GM12878 (cell line): ENCODE measurements around the gene EIF3B. TPM values are rescaled to one million over a fixed set of nuclear protein-coding genes. Genes with fewer than 3 reads are reported as not detected.

ENCODE experiments used
- ATAC-seq: fragments of 200-7000 bp; cut with Tn5 transposase; 3 replicates; pipeline ENCODE4 v1.9.1; 2020; ENCODE audit warnings: mild to moderate bottlenecking, moderate library complexity
- BruUV-seq: library from RNA; stranded (reverse); fragments of 400-500 nt; replicated peaks from 2 replicates; lab custom pipeline; 2021; lab: Mats Ljungman, UMichigan
- CTCF ChIA-PET: fragments of 300-600 bp; sonication (Branson Sonifier 250); formaldehyde crosslinking; extraction: SDS; loops from one replicate; lab custom pipeline; 2021; ENCODE audit warnings: inconsistent platforms; lab: Yijun Ruan, JAX
- POLR2A ChIA-PET: fragments of 350-600 bp; formaldehyde crosslinking; extraction: SDS; loops from one replicate; lab custom pipeline; 2021; ENCODE audit warnings: inconsistent platforms; lab: Charles Lee
- RAD21 ChIA-PET: fragments of 300-600 bp; sonication (Branson Sonifier 250); formaldehyde crosslinking; loops from one replicate; lab custom pipeline; 2023; ENCODE audit warnings: antibody characterized with exemption; ENCODE audit not compliant: unreplicated experiment; lab: Charles Lee
- SMC1A ChIA-PET: fragments of 300-600 bp; sonication (Branson Sonifier 250); formaldehyde crosslinking; loops from one replicate; lab custom pipeline; 2023; ENCODE audit not compliant: unreplicated experiment, uncharacterized antibody; lab: Charles Lee
- DNase-seq: peaks from one replicate; pipeline ENCODE4 v3.0.0-alpha.2; 2011; ENCODE audit warnings: low read depth, low spot score
- FAIRE-seq: peaks from 3 replicates; lab custom pipeline; 2011; peaks lifted over from hg19 to GRCh38; lab: Jason Lieb, UNC
- H2AFZ ChIP-seq: 2 replicates; pipeline ENCODE4 v1.6.0; 2011; ENCODE audit warnings: low read depth, low read length, control low read depth; ENCODE audit not compliant: control insufficient read depth
- H3K27ac ChIP-seq: 2 replicates; pipeline ENCODE4 v1.5.1; 2011; ENCODE audit warnings: control low read depth; ENCODE audit not compliant: control insufficient read depth, insufficient read depth
- H3K27me3 ChIP-seq, 2 experiments: replicated peaks in 1 of 2; 2 replicates each; pipeline versions ENCODE4 v1.6.0 to v1.6.1; 2011; ENCODE audit warnings: low read length in 1 of 2; ENCODE audit not compliant: control insufficient read depth in 2 of 2, insufficient read depth in 2 of 2
- H3K36me3 ChIP-seq, 2 experiments: 2 replicates each; pipeline ENCODE4 v1.5.1; 2011; ENCODE audit warnings: low read length in 1 of 2; ENCODE audit not compliant: control insufficient read depth in 2 of 2, insufficient read depth in 2 of 2
- H3K4me1 ChIP-seq: 2 replicates; pipeline ENCODE4 v1.6.1; 2011; ENCODE audit warnings: mild to moderate bottlenecking, low read length, moderate library complexity, mixed read lengths; ENCODE audit not compliant: control insufficient read depth, insufficient read depth
- H3K4me2 ChIP-seq: 2 replicates; pipeline ENCODE4 v1.6.0; 2011; ENCODE audit warnings: control low read depth; ENCODE audit not compliant: control insufficient read depth, insufficient read depth
- H3K4me3 ChIP-seq: fragments of 200-600 bp; sonication (generic); 2 replicates; pipeline ENCODE4 v1.5.1; 2016
- H3K79me2 ChIP-seq: 2 replicates; pipeline ENCODE4 v1.6.0; 2011; ENCODE audit warnings: low read length; ENCODE audit not compliant: control insufficient read depth, insufficient read depth
- H3K9ac ChIP-seq: 2 replicates; pipeline ENCODE4 v1.8.0; 2011; ENCODE audit warnings: low read length, control low read depth, mixed read lengths; ENCODE audit not compliant: control insufficient read depth, insufficient read depth
- H3K9me3 ChIP-seq: replicated peaks from 3 replicates; pipeline ENCODE4 v1.5.1; 2011; ENCODE audit warnings: mild to moderate bottlenecking, low read length; ENCODE audit not compliant: control insufficient read depth, insufficient read depth
- H4K20me1 ChIP-seq: 2 replicates; pipeline ENCODE4 v1.6.0; 2011; ENCODE audit not compliant: control insufficient read depth, insufficient read depth
- BHLHE40 ChIP-seq, 2 experiments: fragments of 450-650 bp in 1 of 2; IDR thresholded peaks; 2 replicates each; pipeline ENCODE4 v1.6.1; 2011 to 2017; ENCODE audit warnings: low read depth in 2 of 2, borderline replicate concordance in 1 of 2, improper control_type of control experiment in 1 of 2, low read length in 1 of 2, mild to moderate bottlenecking in 1 of 2
- CHD4 ChIP-seq: fragments of 200-600 bp; sonication (generic); IDR thresholded peaks from 2 replicates; pipeline ENCODE4 v1.6.1; 2016; ENCODE audit warnings: mild to moderate bottlenecking
- E4F1 ChIP-seq: fragments of 450-650 bp; IDR thresholded peaks from 2 replicates; pipeline ENCODE4 v1.6.1; 2018; ENCODE audit warnings: borderline replicate concordance, mild to moderate bottlenecking; ENCODE audit not compliant: partially characterized antibody
- HDAC6 ChIP-seq: fragments of 200-600 bp; sonication (generic); IDR thresholded peaks from one replicate; pipeline ENCODE4 v1.8.0; 2017; ENCODE audit warnings: antibody characterized with exemption; ENCODE audit not compliant: unreplicated experiment
- IRF3 ChIP-seq: fragments of 450-650 bp; IDR thresholded peaks from 2 replicates; pipeline ENCODE4 v1.6.1; 2014; ENCODE audit warnings: mild to moderate bottlenecking
- MYB ChIP-seq: fragments of 150-350 bp; IDR thresholded peaks from 2 replicates; pipeline ENCODE4 v1.6.1; 2014; ENCODE audit warnings: mild to moderate bottlenecking, low read depth, low read length, borderline replicate concordance
- PAX5 ChIP-seq: IDR thresholded peaks from 2 replicates; pipeline ENCODE4 v1.6.1; 2011; ENCODE audit warnings: low read depth, low read length, borderline replicate concordance
- STAT1 ChIP-seq: fragments of 450-650 bp; conservative IDR thresholded peaks from 2 replicates; pipeline ENCODE4 v1.6.1; 2014; ENCODE audit warnings: antibody characterized with exemption, mild to moderate bottlenecking
- WGBS: methylation state at CpG from one replicate; pipeline ENCODE4 v1.1.6; 2016; ENCODE audit warnings: low lambda C conversion rate; ENCODE audit not compliant: insufficient replicate concordance, insufficient coverage; ENCODE audit errors: missing lambda C conversion rate; 5-methylcytosine and 5-hydroxymethylcytosine counted together
- in situ Hi-C: fragments of 300-500 bp; cut with MboI; formaldehyde crosslinking; loops from 9 replicates; pipeline ENCODE4 v1.14.3; 2018; ENCODE audit warnings: mixed read lengths
- intact Hi-C: fragments of 100-400 bp; cut with micrococcal nuclease; formaldehyde crosslinking; loops from one replicate; pipeline ENCODE4 v1.14.2; 2022; ENCODE audit not compliant: unreplicated experiment
- polyA plus RNA-seq, 11 experiments: library from polyadenylated mRNA; depleted of rRNA in 4 of 11; unstranded in 6 of 11; stranded (reverse) in 5 of 11; fragments of >200 nt; fragmentation: Nextera tagmentation in 4 of 11; fragmentation: Illumina TruSeq in 1 of 11; extraction: Ambion mirVana in 4 of 11; extraction: Trizol in 1 of 11; gene quantifications; 1 replicate in 1 of 11; 2 replicates in 10 of 11; pipeline versions ENCODE4 v1.2.1 to v1.2.3, GENCODE V29; 2011 to 2016; ENCODE audit warnings: inconsistent platforms in 2 of 11, missing spikeins in 2 of 11, low read depth in 1 of 11
- total RNA-seq, 4 experiments: library from RNA; depleted of rRNA in 3 of 4; stranded (reverse); fragments of >200 nt in 3 of 4; fragmentation: Illumina TruSeq in 1 of 4; extraction: Trizol in 1 of 4; gene quantifications; 2 replicates each; pipeline versions ENCODE4 v1.2.1 to v1.2.3, GENCODE V29; 2013 to 2021

EIF3B gene
- total and polyA plus RNA-seq, 10 of the 15 experiments (the other 5 are each of a cell fraction or from before 2014, with no cell fraction given): 17.6 to 275 (median 153) TPM

GRCh38 chr7:2405201-2405600 is 50.6 kb downstream of the EIF3B start:
- ChIA-PET SMC1A (interaction anchor here (0.6 to 1.7 kb wide), 7 partner anchors 16 to 945 kb away, joined by 3 to 6 read pairs (median 3); no protein-coding TSS in a partner anchor), POLR2A (interaction anchor here (0.6 to 2.2 kb wide), 5 partner anchors 13 to 168 kb away, joined by 3 to 6 read pairs (median 3); no protein-coding TSS in a partner anchor)
- Histone ChIP-seq H3K79me2 (peaks cover 38% of the 10 kb centered on the region), H3K9me3 (no peaks in the 10 kb centered on the region)
- DNase-seq (no peak), ATAC-seq (0 out of 3 replicates have a peak, but pooled peaks have one; percentile 4)
- 92% methylated on average over 8 of the region's 10 CpGs for WGBS
- TF ChIP-seq BHLHE40 (IDR thresholded peaks at IDR 0.05; ENCODE audit: borderline replicate concordance in 1 of 2, low read depth in 2 of 2, low read length in 1 of 2): no peak
- TF ChIP-seq IRF3: no peak
- TF ChIP-seq PAX5: no peak
- no peak for TF ChIP-seq MYB
- no peak for TF ChIP-seq HDAC6
- TF ChIP-seq CHD4: no peak
- TF ChIP-seq STAT1: no peak
- TF ChIP-seq E4F1: no peak
- TF ChIP-seq, all 136 proteins: peak for 0
- intact Hi-C loops: loop anchor here (5.0 kb wide), 1 partner anchor 108 kb away; no protein-coding TSS in a partner anchor
- Histone ChIP-seq H3K4me1 (peaks cover 42% of the 10 kb centered on the region), H4K20me1 (no peaks in the 10 kb centered on the region; the same call in 1 of the 2 replicates), H3K27ac (peak overlapping the region; percentile 84), H3K27me3 (no peaks in the 10 kb centered on the region), H3K9ac (peak overlapping the region; percentile 47; the same call in 1 of the 2 replicates), H3K4me2 (peak overlapping the region; percentile 98), H2AFZ (no peak overlapping the region), H3K36me3 (peaks cover 0 to 3% of the 10 kb centered on the region in 2 experiments; a peak in 1 of 4 replicates), H3K4me3 (peak overlapping the region; percentile 70)
- no TSS peak for BruUV-seq
- ChIA-PET CTCF (interaction anchor here (0.9 to 3.5 kb wide), 6 partner anchors 12 to 305 kb away, joined by 3 to 20 read pairs (median 4); no protein-coding TSS in a partner anchor), RAD21 (interaction anchor here (1.3 to 3.4 kb wide), 6 partner anchors 13 to 94 kb away, joined by 5 to 28 read pairs (median 6); partner anchors contain the start of gene EIF3B)
- in situ Hi-C loops: no loop called here
- FAIRE-seq: no peak
